ENCODE measurements around the gene LMBR1L.

The LMBR1L gene

GRCh38 chr12:49092086-49092815 is 18.4 kb downstream of the LMBR1L start (continued):
- peak; percentile 63 for TF ChIP-seq CTCF (tag by site-specific recombination; IDR thresholded peaks at IDR 0.05)
- TF ChIP-seq ZNF341 (tag by site-specific recombination; IDR thresholded peaks at IDR 0.05; ENCODE audit: low read depth) = peak; percentile 84
- peak; percentile 97 for TF ChIP-seq PRDM10 (tag by site-specific recombination; IDR thresholded peaks at IDR 0.05)
- TF ChIP-seq OVOL3 (tag by site-specific recombination; IDR thresholded peaks at IDR 0.05) = peak; percentile 74; the same call in 1 of the 2 replicates
- TF ChIP-seq ZBTB26 (tag by site-specific recombination; optimal IDR thresholded peaks at IDR 0.05) = peak; percentile 22
- no peak for TF ChIP-seq KLF17 (tag by site-specific recombination; IDR thresholded peaks at IDR 0.05)
- TF ChIP-seq PATZ1 (tag by site-specific recombination; IDR thresholded peaks at IDR 0.05) = peak; percentile 41; the same call in 1 of the 2 replicates
- peak; percentile 33; the same call in 1 of the 2 replicates for TF ChIP-seq GLIS2 (tag by site-specific recombination; IDR thresholded peaks at IDR 0.05)
- no peak for TF ChIP-seq ZNF692 (tag by site-specific recombination; IDR thresholded peaks at IDR 0.05)
- TF ChIP-seq ZNF449 (tag by site-specific recombination; IDR thresholded peaks at IDR 0.05) = no peak
- TF ChIP-seq ZNF561 (tag by site-specific recombination; IDR thresholded peaks at IDR 0.05; ENCODE audit: borderline replicate concordance) = no peak
- no peak for TF ChIP-seq SETDB1 (IDR thresholded peaks at IDR 0.05; ENCODE audit: insufficient read length, low read length)
- no peak for TF ChIP-seq ZNF112 (tag by site-specific recombination; IDR thresholded peaks at IDR 0.05)
- TF ChIP-seq KLF9 (tag by site-specific recombination; IDR thresholded peaks at IDR 0.05; ENCODE audit: low read depth) = no peak
- no peak for TF ChIP-seq ZNF530 (tag by site-specific recombination; IDR thresholded peaks at IDR 0.05; ENCODE audit: low read depth)
- TF ChIP-seq ZBTB17 (tag by site-specific recombination; IDR thresholded peaks at IDR 0.05) = peak; percentile 75
- no peak for TF ChIP-seq ZNF660 (tag by site-specific recombination; IDR thresholded peaks at IDR 0.05)
- no peak for TF ChIP-seq ZNF248 (tag by site-specific recombination; IDR thresholded peaks at IDR 0.05)
- no peak for TF ChIP-seq ZNF335 (tag by site-specific recombination; conservative IDR thresholded peaks at IDR 0.05)
- peak; percentile 62; the same call in 1 of the 2 replicates for TF ChIP-seq PRDM1 (tag by site-specific recombination; IDR thresholded peaks at IDR 0.05)
